Skin of body (tissue), 2 donors: ENCODE results near the gene AIG1. TPM values are rescaled to one million over a fixed set of nuclear protein-coding genes. Genes with fewer than 3 reads are reported as not detected.
A peak's percentile ranks its signal among the peaks of the same experiment; 100 is the strongest.

ENCODE experiments used
- DNase-seq: peaks from one replicate; lab custom pipeline; 2025; lab: John Stamatoyannopoulos, UW
- total RNA-seq: library from RNA; depleted of rRNA; stranded (reverse); fragments of >200 nt; gene quantifications from one replicate; pipeline ENCODE4 v1.2.3, GENCODE V29; 2014

The AIG1 gene
- total RNA-seq, 1 donor from 2014 or later = 22.8 TPM

- DNase-seq = no peak
These were observed 167.0 kb downstream of the AIG1 start for GRCh38 chr6:143227675-143228074.

GRCh38 chr6:143229400-143229799, 168.7 kb downstream of the AIG1 start:
- DNase-seq = no peak

- no peak for DNase-seq
These were observed 172.2 kb downstream of the AIG1 start for GRCh38 chr6:143232849-143233248.

GRCh38 chr6:143233554-143234285, 173.0 kb downstream of the AIG1 start:
- no peak for DNase-seq

GRCh38 chr6:143234734-143235133, 174.0 kb downstream of the AIG1 start:
- no peak for DNase-seq

- DNase-seq = no peak
These were observed 175.6 kb downstream of the AIG1 start for GRCh38 chr6:143236151-143236798.

- no peak for DNase-seq
These were observed 177.6 kb downstream of the AIG1 start for GRCh38 chr6:143238306-143238705.

GRCh38 chr6:143241111-143241510, 180.4 kb downstream of the AIG1 start:
- DNase-seq = no peak

GRCh38 chr6:143241911-143242310, 181.2 kb downstream of the AIG1 start:
- DNase-seq = no peak

GRCh38 chr6:143243786-143244185, 183.1 kb downstream of the AIG1 start:
- DNase-seq = no peak

- no peak for DNase-seq
These were observed 185.0 kb downstream of the AIG1 start for GRCh38 chr6:143245656-143246055.

GRCh38 chr6:143246166-143246775, 185.6 kb downstream of the AIG1 start:
- peak; percentile 14 for DNase-seq

- no peak for DNase-seq
These were observed 186.9 kb downstream of the AIG1 start for GRCh38 chr6:143247586-143247985.

GRCh38 chr6:143248359-143248758, 187.7 kb downstream of the AIG1 start:
- DNase-seq = no peak

GRCh38 chr6:143251288-143251687, 190.6 kb downstream of the AIG1 start:
- DNase-seq = no peak

- no peak for DNase-seq
These were observed 192.3 kb downstream of the AIG1 start for GRCh38 chr6:143252961-143253360.

GRCh38 chr6:143253586-143253985, 192.9 kb downstream of the AIG1 start:
- DNase-seq = no peak

- DNase-seq = no peak
These were observed 198.3 kb downstream of the AIG1 start for GRCh38 chr6:143258945-143259344.

GRCh38 chr6:143260857-143261256, 200.2 kb downstream of the AIG1 start:
- no peak for DNase-seq

- no peak for DNase-seq
These were observed 201.3 kb downstream of the AIG1 start for GRCh38 chr6:143261899-143262436.

GRCh38 chr6:143262859-143263258, 202.2 kb downstream of the AIG1 start:
- DNase-seq = no peak

GRCh38 chr6:143264379-143264778, 203.7 kb downstream of the AIG1 start:
- DNase-seq = no peak
